Activated CD4-positive, alpha-beta T cell treated with anti-CD3 and anti-CD28 coated beads, Interleukin-2, Interleukin-6, amounts not matched to agents 100 ng/mL and 50 ng/mL, durations not matched to agents 16 hours and 8 hours (primary cell): ENCODE measurements around the gene GRIK2.

Source experiments
- DNase-seq: peaks from one replicate; pipeline ENCODE4 v3.0.0-alpha.2; 2020

Gene GRIK2

DNA sequence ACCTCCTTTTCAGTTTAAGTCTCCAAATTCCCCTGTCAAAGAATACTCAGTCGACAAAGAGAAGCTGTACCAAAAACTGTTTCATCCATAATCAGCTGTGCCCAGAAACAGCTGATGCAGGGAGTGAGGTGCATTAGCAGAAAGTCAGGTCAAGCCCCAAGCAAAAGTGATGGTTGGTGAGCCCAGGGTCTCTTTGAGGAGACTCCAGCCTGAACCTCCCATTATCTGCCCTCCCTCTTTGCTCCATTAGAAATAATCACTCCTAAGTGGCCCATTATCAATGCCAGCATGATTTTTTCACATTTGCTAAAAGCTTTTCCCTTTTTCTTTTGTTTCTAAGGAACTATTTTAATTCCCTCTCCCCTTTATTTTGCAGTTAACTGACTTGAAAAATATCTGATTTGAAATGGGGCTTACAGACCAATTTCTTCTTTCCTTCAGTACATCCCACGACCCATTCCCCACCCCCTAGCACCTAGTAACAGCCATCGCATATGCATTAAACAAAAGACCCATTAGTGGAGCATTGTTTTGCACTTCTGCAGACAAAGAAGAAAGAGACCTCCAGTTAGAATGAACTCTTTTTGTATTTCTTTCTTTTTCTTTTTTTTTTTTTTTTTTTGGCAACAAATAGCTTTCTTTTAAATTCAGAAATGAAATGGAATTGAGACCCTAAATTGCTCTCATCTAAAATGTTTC is 257.0 kb downstream of the GRIK2 start:
- DNase-seq, result no peak

DNA sequence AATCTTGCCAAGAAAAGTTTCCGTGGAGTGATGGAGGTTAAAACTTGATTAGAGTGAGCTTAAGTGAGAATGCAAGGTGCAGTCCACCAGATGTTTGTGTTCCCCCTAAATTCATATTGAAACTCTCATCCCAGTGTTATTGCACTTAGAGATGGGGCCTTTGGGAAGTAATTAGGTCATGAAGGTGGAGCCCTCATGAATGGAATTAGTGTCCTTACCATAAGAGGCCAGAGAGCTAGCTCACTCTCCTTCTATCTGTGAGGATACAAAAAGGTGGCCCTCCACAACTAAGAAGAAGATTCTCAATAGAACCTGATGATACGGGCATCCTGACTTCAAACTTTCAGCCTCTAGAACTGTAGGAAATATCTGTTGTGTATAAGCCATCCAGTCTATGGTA is 258.6 kb downstream of the GRIK2 start:
- no peak for DNase-seq

DNA sequence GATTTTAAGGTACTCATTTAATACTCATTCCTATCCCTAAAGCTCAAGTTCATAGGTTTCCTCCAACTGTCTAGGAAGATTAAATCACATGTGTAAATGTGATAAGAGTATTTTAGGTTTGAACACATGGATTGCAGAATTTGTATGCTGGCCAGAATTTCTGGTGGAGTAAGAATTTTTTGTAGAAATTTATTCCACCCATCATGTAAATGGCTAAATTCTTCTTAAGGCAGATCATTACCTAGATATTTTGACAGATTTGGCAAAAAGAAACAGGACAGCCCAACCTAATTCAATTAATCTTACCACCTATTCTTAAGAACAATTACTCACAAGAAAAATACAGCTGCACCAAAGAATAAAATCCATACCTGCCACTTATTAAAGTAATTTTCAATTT is 261.6 kb downstream of the GRIK2 start:
- no peak for DNase-seq

DNA sequence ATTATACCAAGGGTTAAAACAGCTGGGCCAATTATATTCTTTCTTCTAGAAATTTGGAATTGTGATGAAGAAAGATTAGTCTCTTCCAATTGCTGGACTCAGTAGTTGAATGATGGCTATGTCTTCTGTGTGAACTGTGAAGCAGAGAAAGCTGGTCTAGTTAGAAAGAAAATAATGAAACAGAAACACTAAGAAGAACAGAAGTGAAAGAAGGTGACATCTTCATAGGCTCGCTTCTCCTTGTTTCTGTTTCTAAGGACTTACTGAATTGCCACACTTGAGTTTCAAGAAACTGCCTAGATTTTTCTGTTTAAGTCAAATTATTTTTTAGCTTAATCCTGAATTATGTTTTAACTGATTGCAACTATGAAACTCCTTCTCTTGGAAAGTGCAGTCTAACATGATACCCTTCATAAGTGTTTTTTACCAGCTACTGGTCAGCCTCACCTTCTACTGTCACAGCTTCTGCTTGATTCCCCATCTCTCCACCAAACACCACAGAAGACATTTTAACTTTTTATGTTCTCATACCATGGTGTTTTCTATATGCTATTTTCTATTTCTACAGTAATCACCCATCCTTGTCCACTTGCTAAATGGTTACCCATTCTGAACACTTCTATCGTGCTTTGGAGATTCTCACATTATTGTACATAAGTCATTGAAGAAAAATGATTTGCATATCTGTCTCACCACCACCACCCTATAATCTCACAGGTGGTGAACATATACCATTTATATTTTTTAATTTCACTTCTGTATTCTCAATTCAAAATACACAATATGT is 268.8 kb downstream of the GRIK2 start:
- DNase-seq, result no peak

DNA sequence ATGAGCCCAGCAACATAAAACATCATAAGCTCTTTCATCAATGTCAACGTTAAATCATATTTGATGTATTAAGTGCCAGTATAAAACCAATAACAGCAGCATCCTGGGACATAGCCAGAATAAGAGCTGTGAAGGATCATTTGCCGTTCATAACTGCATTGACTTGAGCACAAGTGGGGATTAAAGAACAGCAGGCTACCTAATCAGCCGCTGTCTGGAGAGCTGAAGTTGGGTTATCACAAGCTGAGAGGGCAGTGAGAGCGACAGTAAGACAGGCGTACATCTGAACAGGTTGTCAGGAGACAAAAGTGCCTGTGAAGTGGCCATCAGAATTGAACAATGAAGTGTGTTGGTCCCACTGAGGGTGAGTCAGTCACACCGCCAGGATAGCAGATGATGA is 269.6 kb downstream of the GRIK2 start:
- no peak for DNase-seq

DNA sequence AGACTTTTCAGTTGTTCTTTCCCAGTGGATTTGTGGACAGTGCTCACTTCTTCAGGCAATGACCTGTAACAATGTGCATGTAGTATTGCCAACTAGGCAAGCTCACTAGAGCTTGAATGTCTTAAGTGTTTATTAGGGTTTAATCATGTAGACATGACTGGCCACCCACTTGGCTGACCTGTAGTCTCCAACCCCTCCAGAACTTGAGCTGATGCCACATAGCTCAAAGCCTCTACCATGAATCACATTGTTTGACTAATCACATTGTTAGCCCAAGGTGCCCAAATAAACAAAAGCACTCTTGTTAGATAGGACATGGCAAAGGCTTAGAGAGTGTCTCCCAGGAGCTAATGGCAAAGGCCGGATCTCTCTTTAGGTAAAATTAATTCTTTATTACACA is 272.7 kb downstream of the GRIK2 start:
- DNase-seq, result no peak

DNA sequence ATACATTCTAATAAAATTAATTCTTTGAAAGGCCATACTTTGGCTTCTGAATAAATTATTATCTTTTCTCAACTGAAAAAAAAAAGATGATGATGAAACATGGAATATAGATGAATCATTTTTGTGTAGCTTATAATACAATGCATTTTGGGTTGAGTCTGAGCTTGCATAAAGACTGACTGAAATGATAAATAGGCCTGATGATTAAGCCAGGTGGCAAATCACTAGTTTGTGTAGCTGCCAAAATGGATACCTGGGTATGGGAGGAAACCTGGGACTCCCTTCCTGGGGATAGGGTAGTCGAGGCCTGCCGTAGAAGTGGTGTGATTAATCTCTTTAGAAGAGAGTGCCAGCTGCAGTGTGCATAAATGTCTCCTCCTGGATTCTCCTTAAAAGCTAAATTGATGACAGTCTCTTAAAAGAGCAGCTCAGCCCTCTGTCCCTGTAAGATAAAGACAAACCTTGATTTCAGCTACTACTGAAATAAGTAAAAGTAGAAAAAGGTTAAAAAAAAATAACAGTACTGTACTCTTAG is 275.1 kb downstream of the GRIK2 start:
- DNase-seq, result no peak

DNA sequence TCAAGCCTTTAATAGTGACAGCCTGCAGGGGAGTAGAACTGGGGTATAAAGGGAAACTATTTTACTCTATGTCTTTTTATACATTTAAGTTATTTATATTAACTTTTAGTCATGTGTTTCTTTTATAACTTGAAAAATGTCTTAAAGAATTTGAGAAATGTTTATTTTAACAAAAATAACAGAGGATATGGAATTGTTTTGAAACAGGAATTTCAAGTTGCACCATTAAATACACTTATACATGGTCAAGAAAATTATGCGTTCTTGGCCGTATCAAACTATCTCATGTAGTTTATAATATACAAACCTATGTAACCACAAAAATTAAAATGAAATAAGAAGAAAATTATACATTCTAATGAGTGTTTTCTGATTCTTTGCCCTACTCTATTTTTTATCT is 282.7 kb downstream of the GRIK2 start:
- no peak for DNase-seq

DNA sequence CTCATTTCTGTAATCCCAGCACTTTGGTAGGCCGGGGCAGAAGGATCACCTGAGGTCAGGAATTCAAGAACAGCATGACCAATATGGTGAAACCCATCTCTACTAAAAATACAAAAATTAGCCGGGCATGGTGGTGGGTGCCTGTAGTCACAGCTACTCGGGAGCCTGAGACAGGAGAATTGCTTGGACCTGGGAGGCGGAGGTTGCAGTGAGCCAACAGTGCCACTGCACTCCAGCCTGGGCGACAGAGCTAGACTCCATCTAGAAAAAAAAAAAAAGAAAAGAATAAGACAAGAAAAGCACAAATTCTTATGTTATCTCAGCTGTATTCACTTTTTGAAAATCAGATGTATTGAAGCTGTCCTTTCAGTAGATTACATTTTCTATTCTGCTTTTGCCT is 289.4 kb downstream of the GRIK2 start:
- DNase-seq, result no peak

DNA sequence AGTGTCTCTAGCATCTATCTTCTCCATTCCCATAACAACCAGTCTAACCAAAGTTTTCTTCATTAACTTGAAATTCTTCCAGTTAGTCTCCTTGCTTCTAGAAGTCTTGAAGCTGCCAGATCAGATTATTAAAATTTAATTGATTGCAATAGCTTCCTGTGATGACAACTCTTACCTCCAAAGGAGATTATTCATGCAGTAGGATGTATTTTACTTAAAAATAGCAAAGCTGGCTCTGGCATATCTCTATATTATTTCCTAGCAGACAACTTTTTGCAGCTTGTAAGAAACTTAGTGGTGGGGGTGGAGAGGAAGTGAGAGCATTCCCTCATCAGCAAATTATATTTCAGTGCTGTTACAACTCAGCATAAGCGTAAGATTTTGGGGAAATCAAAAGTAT is 290.4 kb downstream of the GRIK2 start:
- DNase-seq, result no peak

DNA sequence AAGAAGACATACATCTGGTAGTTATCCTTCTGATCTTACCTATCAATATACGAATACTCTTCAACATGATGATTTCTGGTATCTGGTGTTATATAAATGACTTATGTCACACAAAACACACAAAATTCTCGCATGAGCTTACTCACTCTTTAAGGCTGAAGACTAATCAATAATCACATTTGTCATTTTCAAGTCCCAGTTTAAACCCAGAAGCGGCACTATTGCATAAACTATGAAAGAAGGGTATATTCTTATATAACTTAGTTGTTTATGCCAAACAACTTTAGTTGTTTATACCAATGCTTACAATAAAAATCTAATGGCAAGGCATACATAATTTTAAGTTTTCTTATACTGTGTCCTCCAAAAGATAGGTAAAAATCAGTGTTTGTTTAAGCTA is 293.1 kb downstream of the GRIK2 start:
- no peak for DNase-seq

DNA sequence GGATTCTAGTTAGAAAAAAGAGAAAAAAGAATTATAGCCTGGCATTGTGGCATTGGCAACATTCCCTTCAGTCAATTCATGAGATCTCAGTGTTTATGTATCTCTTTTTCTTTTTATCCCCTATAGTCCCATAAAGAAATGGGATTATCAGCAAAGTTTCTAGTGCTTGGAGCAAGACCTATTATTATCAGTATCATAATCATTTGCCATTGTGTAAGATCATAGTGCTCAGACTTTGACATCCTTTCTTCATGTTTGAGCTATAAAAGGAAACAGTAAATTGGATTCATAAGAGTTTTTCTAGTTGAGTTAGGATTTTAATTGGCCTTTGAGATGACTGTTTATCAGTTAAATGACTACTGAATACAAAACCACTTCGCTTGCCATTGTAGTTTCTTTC is 295.6 kb downstream of the GRIK2 start:
- DNase-seq, result no peak

DNA sequence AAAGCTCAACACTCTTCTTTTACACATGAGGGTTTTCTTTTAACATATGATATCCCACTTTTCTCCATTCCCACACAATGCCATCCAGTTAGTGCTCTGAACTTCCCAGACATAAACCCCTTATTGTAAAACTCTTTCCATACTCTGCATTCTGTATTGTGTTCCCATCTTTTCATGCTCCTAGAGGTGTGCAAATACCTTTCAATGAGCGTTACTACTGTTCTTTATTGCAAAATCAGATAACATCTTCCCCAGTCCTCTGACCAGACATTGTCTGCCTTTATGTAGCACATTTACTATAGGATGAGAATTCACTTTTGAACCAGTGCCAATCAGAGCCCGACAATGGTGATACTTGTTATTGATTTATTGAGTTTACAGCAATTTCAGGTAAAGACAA is 296.2 kb downstream of the GRIK2 start:
- DNase-seq, result no peak

DNA sequence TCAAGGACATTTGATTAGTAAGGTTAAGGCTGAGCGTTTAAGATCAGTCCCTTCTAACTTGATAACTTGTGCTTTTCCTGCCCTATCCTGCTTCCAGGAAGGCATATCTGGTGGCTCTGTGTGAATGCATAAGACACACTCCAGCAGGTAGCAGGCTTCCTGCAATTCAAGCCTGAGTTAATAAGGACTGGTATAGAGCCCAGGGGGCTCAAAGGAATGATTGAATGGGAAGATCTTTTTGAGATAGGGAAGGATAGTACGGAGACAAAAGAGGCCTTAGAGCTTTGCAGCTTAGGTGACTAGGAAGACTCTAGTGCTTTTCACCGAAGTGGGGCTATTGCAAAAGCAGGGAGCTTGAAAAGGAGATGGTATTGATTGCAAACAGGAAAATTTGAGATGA is 307.1 kb downstream of the GRIK2 start:
- DNase-seq, result no peak

DNA sequence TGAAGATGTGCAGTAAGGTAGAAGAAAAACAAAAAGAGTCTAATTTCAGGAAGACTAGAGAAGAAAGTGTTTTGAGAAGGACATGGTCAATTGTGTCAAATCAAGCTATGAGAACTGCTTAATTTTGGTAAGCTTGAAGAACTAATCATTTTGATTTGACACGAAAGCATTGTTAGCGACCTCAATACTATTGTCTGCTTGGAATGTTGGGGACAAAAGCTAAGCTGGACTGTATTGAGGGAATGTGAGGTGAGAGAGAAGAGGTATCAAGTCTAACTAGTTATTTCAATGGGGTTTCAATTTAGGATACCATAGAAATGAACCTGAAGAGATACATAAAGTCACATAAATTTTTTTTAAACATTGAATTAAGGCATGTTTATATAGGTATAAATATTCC is 309.8 kb downstream of the GRIK2 start:
- DNase-seq, result no peak

DNA sequence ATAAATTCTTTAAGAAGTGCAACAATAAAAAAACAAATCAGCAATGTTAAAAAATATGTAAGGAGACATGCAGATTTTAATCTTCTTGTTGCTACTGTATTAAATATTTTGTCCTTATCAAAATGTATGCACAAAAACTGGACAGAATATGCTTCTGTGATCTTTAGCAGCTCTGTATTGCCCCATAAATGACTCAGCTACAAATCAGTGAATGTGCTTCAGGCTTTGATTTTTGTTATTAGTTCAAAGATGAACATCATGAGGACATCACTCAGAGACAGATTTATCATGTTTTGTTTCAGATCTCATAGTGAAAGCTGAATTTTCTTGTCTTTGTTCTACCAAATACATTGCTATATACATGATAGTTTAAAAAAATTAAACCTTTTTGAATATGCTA is 312.4 kb downstream of the GRIK2 start:
- no peak for DNase-seq

DNA sequence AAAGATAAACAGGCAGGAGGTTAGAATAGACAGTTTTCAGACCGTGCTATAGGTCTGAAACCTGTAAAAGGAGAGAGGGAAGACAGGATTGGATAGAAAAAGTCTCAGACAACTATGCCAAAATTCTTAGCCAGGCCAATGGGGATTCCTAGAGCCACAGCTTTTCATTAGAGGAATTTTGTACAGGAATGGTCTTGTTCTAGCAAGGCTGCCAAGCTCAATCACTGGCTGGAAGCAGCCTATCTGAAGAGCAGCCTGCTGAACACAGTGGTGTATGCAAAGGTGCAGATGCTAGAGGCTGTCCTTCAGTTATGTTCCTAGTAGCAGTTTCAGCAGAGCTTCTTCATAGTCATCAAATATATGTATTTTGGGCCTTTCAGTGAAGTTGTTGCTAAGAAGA is 313.1 kb downstream of the GRIK2 start:
- DNase-seq, result no peak

DNA sequence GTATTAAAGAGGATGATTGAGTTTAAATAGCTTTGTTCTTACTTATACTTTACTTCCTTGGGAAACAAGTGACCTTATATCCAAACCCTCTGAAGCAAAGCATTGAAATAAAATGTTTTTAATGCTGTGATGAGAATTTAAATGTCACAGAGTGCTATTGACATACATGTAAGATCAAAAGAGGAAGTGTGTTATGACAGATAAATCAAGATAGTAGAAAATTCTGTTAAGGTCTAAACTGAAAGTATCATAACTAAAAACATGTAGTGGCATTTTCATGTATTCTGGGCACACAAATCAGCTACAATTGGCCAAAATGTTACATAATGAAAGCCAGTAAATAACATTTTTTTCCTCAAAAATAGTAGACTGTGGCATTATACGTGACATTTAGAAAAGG is 318.0 kb downstream of the GRIK2 start:
- DNase-seq, result no peak

DNA sequence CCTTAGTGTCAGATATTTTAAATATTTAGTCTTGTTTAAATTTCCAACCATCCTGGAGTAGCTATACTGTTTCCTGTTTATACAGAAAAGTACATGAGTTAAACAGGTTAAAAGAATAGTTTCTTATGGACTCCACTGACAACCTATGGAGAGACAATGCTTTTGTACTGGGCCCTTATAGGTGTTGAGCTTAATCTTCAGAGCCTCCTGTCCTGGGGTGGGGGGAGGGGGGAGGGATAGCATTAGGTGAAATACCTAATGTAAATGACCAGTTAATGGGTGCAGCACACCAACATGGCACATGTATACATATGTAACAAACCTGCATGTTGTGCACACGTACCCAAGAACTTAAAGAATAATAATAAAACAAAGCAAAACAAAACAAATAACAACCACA is 322.9 kb downstream of the GRIK2 start:
- no peak for DNase-seq

DNA sequence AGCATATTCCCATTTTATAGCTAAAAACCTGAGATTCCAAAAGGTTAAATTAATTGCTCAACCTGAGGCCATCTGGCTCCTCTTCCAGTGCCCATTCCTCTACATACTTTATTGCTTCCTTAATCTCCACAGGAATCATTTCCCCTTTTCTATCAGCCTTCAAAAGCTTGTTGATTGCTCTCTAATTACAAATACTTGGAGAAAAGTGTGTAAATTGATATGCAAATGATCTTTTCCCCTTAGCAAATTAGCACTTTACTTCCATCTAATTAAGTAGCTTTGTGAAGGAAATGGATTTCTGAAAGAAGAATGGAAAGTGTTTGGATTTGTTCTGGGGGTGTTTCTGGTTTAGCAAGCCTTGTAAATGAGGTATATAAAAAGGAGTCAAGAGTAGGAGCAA is 323.3 kb downstream of the GRIK2 start:
- DNase-seq, result no peak

DNA sequence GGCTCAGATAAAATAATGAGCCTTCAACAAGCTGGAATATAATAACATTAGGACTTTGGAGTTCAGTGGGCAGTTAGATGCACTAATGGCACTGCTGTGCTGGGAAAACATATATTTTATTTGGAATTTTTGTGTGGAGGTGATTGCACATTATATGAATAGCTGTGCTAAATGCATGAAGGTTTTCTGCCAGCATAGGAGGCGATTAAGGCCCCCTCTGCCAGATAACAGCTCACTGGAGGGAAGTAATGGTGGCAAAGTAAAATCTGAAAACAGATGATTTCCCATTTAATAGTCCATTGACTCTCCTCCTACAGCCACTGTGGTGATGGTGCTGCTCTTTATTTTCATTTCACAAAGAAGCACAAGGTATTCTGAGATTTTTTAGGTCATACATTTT is 326.0 kb downstream of the GRIK2 start:
- DNase-seq, result no peak

DNA sequence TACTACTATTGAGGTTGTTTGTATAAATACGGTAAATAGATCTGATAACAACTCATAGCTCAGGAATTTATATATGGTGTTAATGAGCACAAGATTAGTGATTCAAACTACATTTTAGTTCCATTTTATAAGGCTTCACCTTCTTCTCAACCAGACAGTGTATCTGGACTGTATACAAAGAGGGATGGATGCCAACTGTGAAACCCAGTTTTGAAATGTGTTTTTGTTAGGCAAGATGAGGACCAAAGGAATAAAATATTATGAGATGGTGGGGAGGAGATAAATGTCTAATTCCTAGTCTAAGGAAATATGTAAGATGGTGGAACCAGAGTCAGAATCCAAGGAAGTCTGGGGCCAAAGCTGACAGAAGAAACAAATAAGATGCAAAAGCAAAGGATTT is 329.0 kb downstream of the GRIK2 start:
- DNase-seq, result no peak

DNA sequence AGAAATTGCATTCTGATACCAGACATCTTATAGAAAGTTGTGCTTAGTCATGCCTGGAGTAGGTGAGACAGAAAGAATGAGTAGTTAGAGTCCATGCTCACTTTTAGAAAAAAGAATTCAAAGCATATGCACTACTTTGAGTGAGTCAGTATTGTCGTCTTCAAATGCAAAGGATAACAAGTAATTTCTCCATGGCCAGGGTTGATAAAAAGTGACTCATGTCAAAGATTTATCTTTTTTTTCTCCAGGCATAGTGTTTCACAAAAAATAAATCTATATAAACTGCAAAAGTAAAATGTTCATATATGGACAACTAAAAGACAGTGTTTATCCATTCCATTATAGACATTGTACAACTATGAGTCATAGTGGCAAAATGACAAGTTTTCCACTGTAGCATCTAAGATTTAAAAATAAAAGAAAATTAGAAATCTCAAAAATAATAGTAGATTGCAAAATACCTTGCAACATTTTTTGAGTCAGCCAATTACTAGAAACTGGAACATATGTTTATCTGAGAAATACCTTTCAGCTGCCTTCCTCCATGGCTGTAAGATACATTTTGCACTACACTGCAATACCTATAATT is 329.6 kb downstream of the GRIK2 start:
- no peak for DNase-seq

DNA sequence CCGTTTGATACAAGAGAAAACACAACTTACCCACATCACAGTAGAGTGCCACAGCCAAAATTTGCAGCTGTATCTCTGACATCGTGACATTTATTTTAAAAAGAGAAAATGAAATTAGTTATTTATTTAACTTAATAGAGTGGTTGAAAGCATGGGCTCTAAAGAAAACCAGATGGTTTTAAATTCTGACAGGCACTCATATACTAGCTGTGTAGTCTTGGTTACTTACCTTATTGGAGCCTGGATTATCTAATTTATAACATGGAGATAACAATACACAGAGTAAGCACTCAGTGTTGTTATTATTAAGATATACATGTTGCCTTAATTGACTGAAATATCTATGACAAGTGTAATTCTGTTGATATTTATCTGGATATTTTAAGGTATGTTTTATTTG is 334.9 kb downstream of the GRIK2 start:
- DNase-seq, result no peak
